Measurements from ENCODE around the gene MMADHC. TPM values are rescaled to one million over a fixed set of nuclear protein-coding genes. Genes with fewer than 3 reads are reported as not detected.

MMADHC gene
- total and polyA plus RNA-seq, 2 of the 4 experiments (the other 2 are of a cell fraction): 62.6 to 112 TPM

DNA sequence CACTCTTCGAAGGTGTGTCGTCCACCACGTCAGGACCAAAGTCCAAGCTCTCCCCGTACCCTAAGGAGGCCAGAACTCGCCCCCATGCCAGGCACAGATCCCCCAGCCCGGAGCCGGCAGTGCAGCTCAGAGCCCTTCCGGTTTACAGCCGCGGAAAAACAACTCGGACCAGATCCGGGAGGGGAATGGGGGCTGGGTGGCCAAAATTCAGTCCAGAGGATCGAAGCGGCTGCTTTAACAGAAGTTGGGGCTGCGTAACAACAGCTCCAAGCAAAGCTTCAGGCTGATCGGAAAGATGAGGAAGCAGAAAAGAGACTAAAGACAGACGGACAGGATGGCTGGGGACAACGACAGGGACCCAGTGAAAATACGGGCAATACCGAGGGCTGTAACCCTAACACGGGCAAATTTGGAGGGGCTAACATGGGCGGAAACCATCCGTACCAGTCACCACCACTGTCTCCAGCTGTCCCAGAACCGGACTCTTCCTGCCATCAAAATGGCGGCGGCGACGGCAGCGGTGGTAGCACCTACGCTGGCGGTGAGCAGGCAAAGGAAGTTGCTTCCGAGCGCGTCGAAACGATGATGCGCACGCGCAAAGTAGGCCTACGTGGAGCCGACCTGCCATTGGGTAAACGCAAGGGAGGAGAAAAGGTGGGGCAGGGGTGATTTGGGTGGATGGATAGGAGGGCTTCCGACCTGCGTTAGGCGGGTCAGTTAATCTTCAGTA, at the start of gene MMADHC (continued):
- TF ChIP-seq MXI1 (IDR thresholded peaks at IDR 0.05; ENCODE audit: borderline replicate concordance, low read depth, low read length) (0 out of 2 replicates have a peak, but pooled peaks have one; percentile 17), SMC3 (IDR thresholded peaks at IDR 0.05; ENCODE audit: low read depth, low read length) (no peak)

- WGBS, 2 experiments (ENCODE audit: extremely low coverage in 2 of 2, insufficient read length in 1 of 2): no CpG with 5 or more reads among the region's 5 CpGs
- no peak for DNase-seq
- Histone ChIP-seq H2BK5ac (ENCODE audit: low read depth, low read length, poor library complexity, severe bottlenecking) (no peak overlapping the region), H2BK15ac (ENCODE audit: low read depth, low read length) (no peak overlapping the region), H2AK5ac (ENCODE audit: low read depth, low read length) (no peak overlapping the region), H3K18ac (ENCODE audit: low read depth, low read length) (no peak overlapping the region), H3K23ac (ENCODE audit: low read depth, low read length) (no peak overlapping the region), H3K27me3 (ENCODE audit: control insufficient read depth, insufficient read depth, low read length) (no peaks in the 10 kb centered on the region), H3K9me3 (ENCODE audit: control insufficient read depth, insufficient read depth, low read length) (no peaks in the 10 kb centered on the region), H4K5ac (ENCODE audit: low read depth, low read length) (no peak overlapping the region), H2AFZ (replicated peaks; ENCODE audit: low read length, poor library complexity) (no peak overlapping the region), H3K9ac (ENCODE audit: low read depth, low read length) (no peak overlapping the region), H4K91ac (ENCODE audit: insufficient read depth, low read depth, low read length) (no peak overlapping the region), H2BK120ac (ENCODE audit: low read depth, low read length) (no peak overlapping the region), H3K4me2 (ENCODE audit: low read depth, low read length) (no peak overlapping the region), H2BK20ac (ENCODE audit: low read depth, low read length) (no peak overlapping the region), H4K20me1 (ENCODE audit: insufficient read depth, low read length) (no peaks in the 10 kb centered on the region), H3K36me3 (ENCODE audit: control insufficient read depth, insufficient read depth, low read length) (no peaks in the 10 kb centered on the region), H3K4me3 (ENCODE audit: insufficient read depth, low read depth, low read length) (no peak overlapping the region), H3K4me1 (ENCODE audit: control insufficient read depth, insufficient read depth, low read length) (no peaks in the 10 kb centered on the region), H3K56ac (ENCODE audit: extremely low read depth, insufficient read depth, low read length) (no peak overlapping the region), H3K14ac (replicated peaks; ENCODE audit: low read depth, low read length) (no peak overlapping the region), H2AK9ac (replicated peaks; ENCODE audit: low read depth, low read length, poor library complexity) (no peak overlapping the region), H3K27ac (ENCODE audit: insufficient read depth, low read length) (no peak overlapping the region), H3K4ac (ENCODE audit: low read depth, low read length) (no peak overlapping the region), H3K9me1 (ENCODE audit: insufficient read depth, low read length) (no peaks in the 10 kb centered on the region), H3K79me1 (ENCODE audit: low read depth in 1 of 2, low read length in 2 of 2) (no peaks in the 10 kb centered on the region), H4K8ac (ENCODE audit: low read depth in 2 of 2, low read length in 2 of 2) (no peak overlapping the region)
- intact Hi-C loops (cut with micrococcal nuclease) (no loop called here), dilution Hi-C loops (cut with HindIII; ENCODE audit: low sequenced_read_pairs, unreplicated experiment) (no loop called here), in situ Hi-C loops (cut with MboI; ENCODE audit: low sequenced_read_pairs) (no loop called here)
- no TSS peak for BruUV-seq (replicated peaks)
- ATAC-seq (ENCODE audit: low read depth): no peak
- CTCF ChIA-PET: interaction anchor here (1.2 kb wide), 1 partner anchor 11 kb away, joined by 3 read pairs; no protein-coding TSS in a partner anchor
- POLR2A ChIA-PET (ENCODE audit: unreplicated experiment): no interaction called here
- TF ChIP-seq MAZ (IDR thresholded peaks at IDR 0.05; ENCODE audit: borderline replicate concordance, low read depth, low read length) (no peak), POLR2A (IDR thresholded peaks at IDR 0.05; ENCODE audit: low read depth, low read length) (no peak), RFX5 (IDR thresholded peaks at IDR 0.05; ENCODE audit: low read depth, low read length) (no peak), BHLHE40 (IDR thresholded peaks at IDR 0.05; ENCODE audit: low read depth, low read length) (no peak), MAFK (IDR thresholded peaks at IDR 0.05; ENCODE audit: low read depth, low read length) (no peak), RAD21 (IDR thresholded peaks at IDR 0.05; ENCODE audit: low read length) (no peak), RCOR1 (IDR thresholded peaks at IDR 0.05; ENCODE audit: insufficient replicate concordance, low read length) (no peak), SMC3 (IDR thresholded peaks at IDR 0.05; ENCODE audit: low read depth, low read length) (no peak), CEBPB (IDR thresholded peaks at IDR 0.05; ENCODE audit: low read depth, low read length) (no peak), ELK1 (IDR thresholded peaks at IDR 0.05; ENCODE audit: borderline replicate concordance, low read depth, low read length) (no peak), CHD1 (IDR thresholded peaks at IDR 0.05; ENCODE audit: low read depth, low read length) (no peak)
- TF ChIP-seq, protein P1, sequence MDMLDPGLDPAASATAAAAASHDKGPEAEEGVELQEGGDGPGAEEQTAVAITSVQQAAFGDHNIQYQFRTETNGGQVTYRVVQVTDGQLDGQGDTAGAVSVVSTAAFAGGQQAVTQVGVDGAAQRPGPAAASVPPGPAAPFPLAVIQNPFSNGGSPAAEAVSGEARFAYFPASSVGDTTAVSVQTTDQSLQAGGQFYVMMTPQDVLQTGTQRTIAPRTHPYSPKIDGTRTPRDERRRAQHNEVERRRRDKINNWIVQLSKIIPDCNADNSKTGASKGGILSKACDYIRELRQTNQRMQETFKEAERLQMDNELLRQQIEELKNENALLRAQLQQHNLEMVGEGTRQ (IDR thresholded peaks at IDR 0.05; ENCODE audit: low read depth, low read length): no peak
Observed at GRCh38 chr2:149634103-149634502, 46.5 kb upstream of the MMADHC start.
